Stimulated activated CD4-positive, alpha-beta T cell treated with anti-CD3 and anti-CD28 coated beads, TNF-alpha, amount 100 ng/mL, for 4 hours (primary cell): Measurements from ENCODE around the gene MYO7B.

Experiments used
- DNase-seq, 3 experiments: peaks; one replicate each; pipeline ENCODE4 v3.0.0-alpha.2; 2020; ENCODE audit warnings: low read depth in 3 of 3

MYO7B gene

DNA sequence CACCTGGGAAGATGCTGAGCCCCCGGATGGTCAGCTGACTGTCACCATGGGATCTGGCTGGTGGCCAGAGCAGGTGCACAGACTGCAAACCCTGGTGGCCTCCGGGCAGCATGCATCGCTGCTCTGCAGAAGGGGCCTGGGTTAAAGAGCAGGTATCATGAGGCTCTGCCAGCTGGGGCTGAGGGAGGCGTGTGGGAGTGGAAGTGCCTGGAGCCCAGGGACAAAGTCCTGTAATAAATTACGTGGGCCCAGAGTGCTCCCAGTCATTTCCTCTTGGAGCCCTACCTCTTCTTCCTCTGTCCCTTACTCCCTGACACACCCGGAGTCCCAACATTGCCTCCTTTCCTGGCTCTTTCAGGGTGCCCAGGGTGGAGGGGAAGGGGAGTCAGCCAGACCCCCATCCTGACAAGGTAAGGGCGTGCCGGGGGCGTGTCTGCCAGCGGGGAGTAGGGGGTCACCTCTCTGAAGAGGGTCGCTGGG is at the start of gene MYO7B:
Gene MYO7B (plus strand): TSS at position 262 of the 480 bp plus-strand sequence. CDS start 24,040 bp downstream, outside the sequence.
- no peak for DNase-seq

DNA sequence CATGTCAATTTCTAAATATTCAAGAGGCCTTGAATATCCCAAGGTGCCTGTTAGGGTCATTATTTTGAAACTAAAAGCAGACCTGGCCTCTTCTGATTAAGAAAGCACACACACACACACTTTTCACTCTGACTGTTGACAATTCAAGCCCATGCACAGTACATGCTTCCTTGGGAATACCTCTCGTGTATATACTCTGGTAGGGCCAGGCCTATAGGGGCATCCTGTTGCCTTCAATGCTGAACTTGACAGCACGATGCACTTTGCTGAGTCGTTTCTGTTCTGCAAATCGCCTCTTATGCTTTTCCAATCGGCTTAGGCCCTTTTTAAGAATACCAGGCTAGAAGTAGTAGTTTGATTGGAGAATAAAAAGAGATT is 49.8 kb upstream of the MYO7B start:
- no peak for DNase-seq

DNA sequence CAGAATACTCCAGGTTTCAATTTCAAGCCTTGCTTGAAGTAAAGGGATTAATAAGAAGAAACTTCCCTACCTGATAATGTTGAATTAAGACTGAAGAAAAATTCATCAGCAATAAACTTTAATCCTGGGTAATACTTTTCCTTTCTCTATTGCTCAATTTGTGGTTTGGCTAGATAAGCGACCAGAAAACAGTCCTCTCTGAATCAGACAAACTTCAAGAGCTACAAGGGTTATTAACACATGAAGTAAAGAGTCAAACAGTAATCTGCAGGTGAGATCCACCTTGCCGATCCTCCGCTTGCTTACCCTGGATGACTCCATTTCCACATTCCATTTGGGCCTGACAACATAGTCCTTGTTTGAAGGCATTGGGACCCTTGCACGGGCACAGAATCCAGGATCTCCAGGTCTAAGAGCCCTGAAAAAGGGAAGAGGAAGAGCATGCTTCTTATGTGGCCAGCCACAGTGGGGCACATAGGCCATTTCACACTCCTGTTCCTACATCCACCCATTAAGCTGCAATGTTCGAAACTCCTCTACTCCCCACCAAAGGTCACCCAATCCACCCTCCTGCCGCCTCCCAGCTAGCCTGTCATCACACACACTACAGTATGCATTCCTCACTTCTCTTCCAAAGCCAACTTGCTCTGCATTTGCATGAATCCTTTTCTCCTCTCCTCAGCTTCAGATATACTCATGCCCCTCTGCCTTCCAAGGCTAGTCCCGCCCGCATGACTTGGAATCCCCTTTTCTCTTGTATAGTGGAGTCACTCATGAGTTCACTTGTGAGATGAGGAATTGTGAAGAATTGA is 49.0 kb upstream of the MYO7B start:
- DNase-seq: no peak

DNA sequence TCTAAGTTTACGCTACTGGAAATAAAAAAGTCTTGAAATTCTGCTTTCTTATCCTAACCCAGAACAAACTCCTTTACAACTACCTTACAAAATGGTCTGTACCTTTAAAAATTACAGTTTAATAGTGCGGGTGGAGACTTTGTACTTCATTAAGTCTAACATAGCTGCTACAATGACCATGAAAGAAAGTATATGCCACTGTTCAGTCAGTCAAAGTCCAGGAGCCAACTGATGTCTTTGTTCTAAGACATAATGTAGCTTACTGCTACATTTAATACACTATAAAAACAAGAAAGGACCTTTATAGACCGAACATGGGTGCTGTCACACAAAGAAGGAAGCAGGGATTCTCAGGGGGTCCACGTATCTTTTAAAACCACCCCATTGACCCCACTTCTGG is 45.2 kb upstream of the MYO7B start:
- no peak for DNase-seq

DNA sequence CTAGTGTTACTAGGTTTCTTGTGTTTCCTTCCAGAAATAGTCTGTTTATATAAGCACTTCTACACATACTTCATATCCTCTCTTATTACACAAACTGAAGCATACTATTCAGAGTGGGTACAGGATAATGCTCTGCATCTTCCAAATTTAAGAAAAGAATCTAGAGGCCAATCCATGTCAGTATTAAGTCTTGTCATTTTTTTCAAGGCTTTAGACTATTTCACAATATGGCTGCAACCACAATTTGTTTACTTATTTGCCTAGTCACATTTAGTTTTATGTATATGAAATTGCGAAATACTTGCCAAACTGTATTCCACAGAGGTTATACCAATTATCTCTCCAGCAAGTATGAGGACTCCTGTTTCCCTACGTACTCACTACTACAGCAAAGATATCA is 37.1 kb upstream of the MYO7B start:
- DNase-seq: no peak

DNA sequence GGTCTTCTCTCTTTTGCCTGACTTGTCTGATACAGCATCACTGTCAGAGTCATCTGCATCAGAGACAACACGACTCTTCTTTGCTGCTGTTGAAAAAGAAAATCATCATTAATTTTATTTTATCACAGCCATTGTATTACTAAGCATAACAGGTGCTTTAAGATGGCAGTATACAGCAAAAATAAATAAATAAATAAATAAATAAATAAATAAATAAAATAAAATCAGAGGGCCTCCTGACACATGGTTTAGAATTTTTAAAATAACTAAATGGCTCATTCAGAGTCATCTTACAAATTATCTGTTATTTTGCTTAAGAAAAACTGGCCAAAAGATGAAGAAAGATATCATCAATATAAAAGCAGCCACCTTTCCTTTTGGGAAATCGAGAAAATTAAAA is 32.0 kb upstream of the MYO7B start:
- no peak for DNase-seq

DNA sequence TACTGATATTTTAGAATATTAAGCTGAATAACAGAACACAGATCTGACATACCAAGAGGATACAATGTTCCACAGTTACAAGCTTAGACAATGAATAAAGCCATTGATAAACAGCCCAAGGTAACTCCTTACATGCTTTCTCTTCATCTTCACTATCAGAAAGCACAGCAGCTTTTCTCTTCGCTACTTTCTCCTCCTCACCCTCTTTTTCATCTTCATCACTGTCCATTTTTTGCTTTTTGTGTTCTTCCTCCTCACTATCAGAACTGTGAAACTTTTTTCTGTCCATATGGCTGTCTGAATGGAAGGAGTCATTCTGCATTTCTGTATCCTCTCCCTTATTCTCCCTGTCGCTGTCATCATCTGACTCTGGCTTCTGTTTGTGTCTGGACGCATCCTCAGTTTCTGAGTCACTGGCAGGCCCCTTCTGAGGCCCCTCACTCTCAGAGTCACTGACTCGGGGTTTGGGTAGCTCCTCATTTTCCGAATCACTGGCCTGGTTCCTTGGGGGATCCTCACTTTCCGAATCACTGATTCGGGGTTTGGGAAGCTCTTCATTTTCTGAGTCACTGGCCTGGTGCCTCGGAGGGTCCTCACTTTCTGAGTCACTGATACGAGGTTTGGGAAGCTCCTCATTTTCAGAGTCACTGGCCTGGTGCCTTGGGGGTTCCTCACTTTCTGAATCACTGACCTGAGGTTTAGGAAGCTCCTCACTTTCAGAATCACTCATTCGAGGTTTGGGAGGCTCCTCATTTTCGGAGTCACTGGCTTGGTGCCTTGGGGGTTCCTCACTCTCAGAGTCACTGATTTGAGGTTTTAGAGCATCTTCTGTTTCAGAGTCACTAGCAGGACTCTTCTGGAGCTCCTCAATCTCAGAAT is 30.7 kb upstream of the MYO7B start:
- no peak for DNase-seq

DNA sequence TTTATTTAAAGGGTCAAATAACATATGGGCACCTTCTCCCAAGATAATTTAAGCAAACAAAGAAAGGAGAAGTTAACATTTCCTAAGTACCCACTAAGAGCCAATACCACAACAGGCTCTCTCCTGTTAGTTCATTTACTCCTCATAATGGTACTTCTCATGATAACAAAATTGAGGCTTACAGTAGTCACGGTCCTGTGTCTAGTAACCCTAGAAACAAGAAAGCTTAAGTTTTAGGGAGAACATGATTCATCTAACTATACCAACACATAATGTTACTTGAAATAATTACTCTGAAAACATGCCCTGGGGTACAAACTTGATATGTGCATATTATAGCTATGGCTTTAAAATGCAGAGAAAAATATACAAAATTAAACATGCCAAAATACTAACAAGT is 29.0 kb upstream of the MYO7B start:
- no peak for DNase-seq

DNA sequence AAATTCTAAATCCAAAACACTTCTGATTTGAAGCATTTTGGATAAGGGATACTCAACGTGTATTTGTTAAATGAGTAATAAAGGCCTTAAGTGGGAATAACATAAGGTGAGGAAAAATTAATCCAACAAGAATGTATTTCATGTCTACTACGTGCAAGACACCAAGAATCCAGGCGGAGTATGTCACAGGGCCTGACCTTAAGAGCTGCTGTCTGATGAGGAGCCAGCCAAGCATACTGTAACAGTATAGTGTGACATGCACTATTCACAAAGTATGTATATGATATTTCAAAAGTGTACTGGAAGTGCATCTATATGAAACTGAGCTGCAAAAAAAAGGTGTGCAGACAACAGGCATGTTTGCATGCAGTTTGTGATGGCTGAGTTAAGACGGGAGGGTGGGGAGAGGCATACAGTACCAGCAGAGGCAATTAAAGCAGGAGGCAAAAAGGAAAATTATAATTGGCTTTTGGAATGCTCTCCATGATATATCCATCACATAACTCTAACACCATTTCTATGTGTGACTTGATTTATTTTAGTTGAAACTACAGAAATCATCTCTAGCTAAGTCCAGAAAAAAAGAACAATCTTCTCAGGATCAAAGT is 27.4 kb upstream of the MYO7B start:
- no peak for DNase-seq

DNA sequence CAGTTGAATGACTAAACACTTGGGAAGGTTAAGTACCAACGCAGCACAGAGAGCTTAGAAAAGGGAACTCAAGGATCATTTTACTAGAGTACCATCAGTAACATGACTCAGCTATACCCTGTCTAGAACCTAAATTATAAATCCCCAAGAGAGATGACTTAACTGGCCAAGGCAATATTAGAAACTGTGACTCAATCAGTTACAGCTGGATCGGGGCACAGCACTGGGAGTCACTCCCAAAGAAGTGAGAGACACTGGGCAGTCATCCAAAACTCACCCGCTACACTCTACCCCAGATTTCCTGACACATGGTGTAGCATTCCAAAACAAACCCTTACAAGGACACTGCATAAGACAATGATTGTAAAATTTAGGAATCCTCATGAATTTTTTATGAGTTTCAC is 26.9 kb upstream of the MYO7B start:
- no peak for DNase-seq

DNA sequence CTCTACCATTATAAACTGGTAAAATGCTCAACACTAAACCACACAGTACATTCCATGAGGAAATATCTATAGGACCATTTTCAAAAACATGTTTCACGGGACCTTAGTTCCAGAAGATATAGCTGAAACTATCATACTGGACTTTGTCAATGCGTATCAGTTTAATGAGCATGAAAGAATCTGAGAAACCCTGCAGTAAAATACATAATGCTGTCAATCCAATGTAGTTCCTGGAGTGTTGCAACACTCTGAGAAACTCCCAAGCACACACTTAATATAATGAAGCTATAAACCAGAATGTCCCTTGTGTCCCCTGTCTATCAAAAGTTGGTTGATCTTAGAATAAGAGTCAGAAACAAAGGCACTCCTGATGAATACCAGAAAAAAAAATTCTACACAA is 25.4 kb upstream of the MYO7B start:
- DNase-seq: no peak

DNA sequence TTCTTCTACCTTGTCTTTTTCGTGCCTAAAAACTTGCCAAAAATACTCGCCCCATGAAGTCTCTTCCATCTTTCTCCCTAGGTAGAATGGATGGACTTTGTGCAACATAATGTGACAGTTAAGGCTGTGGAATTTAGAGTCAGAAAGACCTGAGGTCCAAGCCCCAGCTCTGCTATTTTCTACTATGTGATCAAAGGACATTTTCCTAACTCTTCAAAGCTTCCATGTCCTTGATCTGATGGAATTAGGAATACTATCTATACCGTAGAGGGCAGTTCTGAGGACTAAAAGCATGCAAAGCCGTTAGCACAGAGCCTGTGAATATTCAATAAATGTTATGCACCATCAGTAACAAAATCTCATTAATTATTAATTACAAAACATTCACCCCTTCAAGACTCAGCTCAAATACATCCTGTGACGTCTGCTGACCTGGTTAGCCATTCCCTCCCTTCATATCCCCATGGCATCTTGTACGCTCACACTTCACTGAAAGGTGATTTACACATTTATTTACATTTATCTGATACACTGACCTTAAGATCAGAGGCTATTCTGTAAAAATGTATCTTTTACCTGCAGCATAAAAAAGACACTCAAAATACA is 24.3 kb upstream of the MYO7B start:
- no peak for DNase-seq

DNA sequence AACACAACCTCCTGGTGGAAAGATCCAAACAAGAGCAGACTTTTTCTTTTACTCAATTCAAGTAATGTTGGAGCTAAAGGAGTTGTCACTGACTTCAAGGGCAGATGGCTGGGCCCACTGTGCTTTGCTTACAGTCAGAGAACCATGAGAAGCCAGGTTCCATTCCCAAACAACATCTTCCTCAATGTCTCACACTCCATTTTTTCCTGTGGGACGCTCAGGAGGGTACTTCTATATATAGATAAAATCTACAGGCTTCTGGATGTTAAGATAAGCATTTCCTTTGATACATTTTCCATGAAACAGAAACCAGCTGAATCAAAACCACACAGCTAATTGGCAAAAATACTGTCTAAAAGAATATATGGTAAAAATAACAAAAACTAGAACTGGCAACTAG is 23.6 kb upstream of the MYO7B start:
- DNase-seq: no peak

DNA sequence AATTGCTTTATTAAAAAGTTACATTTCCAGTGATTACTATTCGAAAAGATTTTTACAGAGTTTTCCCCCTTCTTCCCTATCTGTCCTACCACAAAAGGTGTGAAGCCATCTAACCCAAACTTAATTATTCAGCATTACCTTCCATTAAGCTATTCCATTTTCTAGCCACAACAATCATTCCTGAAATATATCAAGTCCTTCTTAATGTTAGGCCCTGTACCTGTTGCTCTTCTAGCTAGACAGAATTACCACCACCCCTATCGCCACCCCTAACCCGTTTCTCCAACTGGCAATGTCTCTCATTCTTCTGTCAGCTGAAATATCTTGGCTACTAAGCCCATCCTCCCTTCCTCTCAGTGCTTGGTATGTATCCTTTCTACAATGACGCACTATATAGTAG is 23.1 kb upstream of the MYO7B start:
- no peak for DNase-seq

DNA sequence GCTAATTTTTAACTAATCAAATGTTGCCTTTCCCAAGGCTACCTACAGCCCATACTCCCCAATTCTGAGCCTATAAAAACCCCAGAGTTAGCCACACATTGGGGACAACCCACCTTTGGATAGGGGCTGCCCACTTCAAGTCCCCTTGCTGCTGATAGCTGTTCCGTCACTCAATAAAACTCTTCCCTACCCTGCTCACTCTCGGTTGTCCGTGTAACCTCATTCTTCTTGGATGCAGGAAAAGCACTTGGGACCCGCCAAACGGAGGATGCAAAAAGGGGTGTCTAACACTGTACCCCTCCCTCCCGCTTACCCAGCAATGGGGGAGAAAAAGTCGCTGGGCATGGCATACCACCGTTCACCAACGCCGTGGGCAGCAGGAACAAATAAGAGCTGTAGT is 21.4 kb upstream of the MYO7B start:
- DNase-seq: no peak

DNA sequence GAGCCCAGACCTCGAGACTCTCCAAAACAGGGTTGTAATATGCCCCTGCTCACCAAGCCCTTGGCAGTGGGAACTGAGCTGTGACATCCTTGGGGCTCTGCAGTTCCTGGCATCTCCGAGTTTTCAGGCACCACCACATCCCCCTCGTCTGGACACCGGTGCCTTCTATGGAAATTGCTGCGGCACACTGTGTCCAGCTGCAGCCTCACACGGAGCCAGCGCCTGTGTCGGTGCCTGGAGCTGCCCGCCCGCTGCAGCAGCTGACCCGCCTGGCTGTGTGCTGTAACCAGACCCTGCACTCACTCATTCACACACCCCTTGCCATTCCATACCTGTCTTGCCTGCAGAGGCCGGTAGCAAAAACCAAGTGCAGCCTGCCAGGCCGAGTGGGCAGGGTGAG is 21.0 kb upstream of the MYO7B start:
- no peak for DNase-seq

DNA sequence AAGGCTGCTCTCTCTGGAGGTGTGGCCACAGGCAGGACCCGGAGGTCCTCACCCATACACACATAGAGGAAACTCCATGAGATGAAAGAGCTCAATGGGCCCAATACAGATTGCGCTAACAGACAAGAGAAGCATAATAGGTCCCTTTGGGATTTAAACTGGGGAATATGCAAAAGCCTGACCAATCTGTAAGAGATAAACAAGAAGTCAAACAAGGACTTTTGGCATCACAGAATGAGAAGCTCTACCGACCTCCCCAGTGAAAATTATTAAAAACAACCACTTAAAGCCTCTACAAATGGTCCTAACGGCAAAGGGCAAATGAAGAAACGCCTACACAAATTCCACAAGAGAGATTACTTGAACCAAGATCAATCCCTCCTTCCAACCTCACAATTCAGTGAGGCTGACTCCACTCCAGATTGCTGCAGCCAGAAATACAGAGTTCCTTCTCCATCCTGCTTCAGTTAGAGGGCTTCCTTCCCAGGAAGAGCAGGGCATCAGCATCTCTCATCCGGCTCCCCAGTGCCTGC is 20.0 kb upstream of the MYO7B start:
- DNase-seq: no peak

DNA sequence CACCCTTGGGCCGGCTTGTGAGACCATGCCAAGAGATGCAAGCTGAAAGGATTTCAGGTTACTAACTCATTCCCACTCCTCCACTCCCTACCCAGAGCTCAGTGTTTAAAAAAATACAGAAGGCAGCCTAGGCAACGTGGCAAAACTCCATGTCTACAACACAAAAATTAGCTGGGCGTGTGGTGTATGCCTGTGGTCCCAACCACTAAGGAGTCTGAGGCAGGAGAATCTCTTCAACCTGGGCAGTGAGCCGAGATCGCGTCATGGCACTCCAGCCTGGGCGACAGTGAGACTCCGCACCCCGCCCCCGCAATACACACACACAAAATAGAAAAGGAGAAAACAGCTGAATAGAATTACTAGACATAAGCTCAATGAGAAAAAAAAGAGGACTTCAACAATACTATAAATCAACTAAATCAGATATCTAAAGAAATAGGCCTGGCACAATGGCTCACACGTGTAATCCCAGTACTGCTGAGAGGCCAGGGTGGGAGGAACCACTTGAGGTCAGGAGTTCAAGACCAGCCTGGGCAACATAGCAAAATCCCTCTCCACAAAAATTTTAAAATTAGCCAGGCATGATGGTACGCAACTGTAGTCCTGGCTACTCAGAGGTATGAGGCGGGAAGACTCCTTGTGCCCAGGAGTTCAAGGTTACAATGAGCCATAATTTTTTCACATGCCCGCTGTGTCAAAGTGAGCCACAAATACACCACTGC is 19.3 kb upstream of the MYO7B start:
- DNase-seq: no peak

DNA sequence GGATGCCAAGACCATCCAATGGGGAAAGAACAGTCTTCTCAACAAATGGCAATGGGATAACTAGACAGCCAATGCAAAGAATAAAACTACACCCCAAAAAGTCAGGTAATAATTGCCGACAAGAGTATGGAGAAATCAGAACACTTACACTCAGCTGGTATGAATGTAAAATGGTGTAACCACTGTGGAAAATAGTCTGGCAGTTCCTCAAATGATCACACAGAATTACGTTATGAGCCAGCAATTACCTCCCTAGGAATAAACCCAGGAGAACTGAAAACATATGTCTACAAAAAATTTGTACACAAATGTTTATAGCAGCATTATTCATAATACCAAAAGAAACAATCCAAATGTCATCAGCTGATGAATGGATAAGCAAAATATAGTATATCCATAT is 18.0 kb upstream of the MYO7B start:
- no peak for DNase-seq

DNA sequence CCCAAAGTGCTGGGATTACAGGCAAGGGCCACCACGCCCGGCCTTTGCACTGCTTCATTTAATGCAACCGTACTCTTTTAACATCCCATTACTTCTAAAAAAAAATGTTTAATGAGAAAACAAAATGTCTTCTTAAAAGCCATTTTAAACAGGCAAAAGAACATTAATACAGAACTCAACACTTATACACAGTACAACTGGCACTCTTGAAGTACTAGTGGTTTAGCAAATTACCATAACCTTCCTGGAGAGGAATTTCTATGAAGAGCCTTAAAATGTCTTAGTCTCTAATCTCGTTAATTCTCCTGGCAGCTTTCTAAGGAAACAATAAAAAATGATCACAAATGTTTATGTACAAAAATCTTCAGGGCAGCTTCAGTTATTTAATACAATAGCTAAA is 15.1 kb upstream of the MYO7B start:
- no peak for DNase-seq

DNA sequence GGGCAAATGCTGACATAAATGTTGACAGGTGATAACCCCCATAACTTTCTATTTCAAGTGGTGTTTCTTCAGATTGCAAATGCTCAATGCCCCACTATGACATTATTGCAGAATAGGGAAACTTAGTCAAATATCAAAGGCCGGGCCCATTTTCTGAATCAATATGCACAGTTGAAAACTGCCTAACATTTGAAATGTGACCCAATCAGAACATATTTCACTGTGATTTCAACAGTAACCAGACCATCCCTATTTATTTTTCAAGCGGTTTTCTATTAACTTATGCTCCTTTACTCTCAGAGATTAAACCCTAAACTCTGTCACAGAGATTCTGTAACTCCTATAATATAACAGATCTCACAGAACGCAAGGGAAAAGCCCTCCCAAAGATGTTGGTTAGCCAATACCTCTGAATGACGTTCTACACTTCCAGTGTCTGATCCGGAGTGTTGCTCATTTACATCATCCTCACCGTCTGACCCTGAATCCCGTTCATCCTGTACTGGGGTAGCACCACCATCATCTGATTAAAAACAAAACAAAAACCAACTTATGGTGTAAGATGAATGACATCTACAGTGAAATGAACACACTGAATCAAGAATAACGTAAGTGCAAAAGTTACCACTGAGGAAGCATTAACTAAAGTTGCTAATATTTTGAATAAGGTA is 12.1 kb upstream of the MYO7B start:
- DNase-seq: no peak
